Measurements from ENCODE around the gene MEPCE.
A peak's percentile ranks its signal among the peaks of the same experiment; 100 is the strongest.

Gene MEPCE

GRCh38 chr7:100483090-100483721 is 53.6 kb downstream of the MEPCE start (continued):
- peak; percentile 69; the same call in 1 of the 2 replicates for TF ChIP-seq ZNF561 (tag by site-specific recombination; IDR thresholded peaks at IDR 0.05; ENCODE audit: borderline replicate concordance)
- no peak for TF ChIP-seq MEIS1 (CRISPR knock-in tag; IDR thresholded peaks at IDR 0.05; ENCODE audit: borderline replicate concordance)
- TF ChIP-seq ZNF280C (tag by site-specific recombination; IDR thresholded peaks at IDR 0.05) = no peak
- no peak for TF ChIP-seq ZNF658 (tag by site-specific recombination; IDR thresholded peaks at IDR 0.05)

All from HEK293 (cell line).